Activated gamma-delta T cell treated with Interleukin-2 at 50 U/mL for 16 hours (primary cell): ENCODE data around the gene NEDD4L.
"Not testable (repeated sequence)": the region's sequence is repeated elsewhere in the genome, so short reads cannot be mapped to it uniquely, and the experiment has no call there.

ENCODE experiments used
- DNase-seq: peaks from one replicate; pipeline ENCODE4 v3.0.0-alpha.2; 2020

Gene NEDD4L

DNA sequence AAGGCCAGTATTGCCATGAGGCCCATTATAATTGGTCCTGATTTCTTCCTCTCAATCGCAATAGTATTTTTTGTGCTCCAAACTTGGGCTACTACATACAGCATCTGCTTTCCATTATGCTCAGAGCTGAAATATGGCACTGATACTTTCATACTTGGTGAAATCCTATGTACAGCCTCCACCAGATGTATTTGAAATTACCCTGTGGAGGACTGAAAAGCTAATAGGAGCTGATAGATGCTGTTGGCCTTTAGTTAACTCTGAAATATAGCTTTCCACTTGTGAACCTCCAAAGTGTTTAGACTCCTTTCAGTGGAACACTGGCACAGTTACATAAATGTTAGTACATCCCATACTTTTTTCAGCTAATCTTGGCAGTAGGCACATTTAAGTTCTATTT, 205.7 kb downstream of the NEDD4L start:
- no peak for DNase-seq

DNA sequence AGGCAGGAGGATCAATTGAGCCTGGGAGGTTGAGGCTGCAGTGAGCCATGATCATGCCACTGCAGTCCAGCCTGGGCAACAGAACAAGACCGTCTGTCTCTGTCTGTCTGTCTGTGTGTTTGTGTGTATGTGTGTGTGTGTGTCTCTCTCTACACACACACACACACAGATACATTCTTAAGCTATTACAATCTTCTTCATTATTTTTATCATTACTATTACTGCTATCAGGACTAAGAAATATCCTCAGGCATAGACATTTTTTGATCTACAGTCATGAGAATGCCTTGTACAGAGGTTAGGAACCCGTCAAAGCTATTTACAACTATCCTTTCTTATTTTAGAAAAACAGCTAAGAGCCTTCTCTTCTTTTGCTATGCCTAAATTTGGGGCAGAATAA, 207.4 kb downstream of the NEDD4L start:
- no peak for DNase-seq

DNA sequence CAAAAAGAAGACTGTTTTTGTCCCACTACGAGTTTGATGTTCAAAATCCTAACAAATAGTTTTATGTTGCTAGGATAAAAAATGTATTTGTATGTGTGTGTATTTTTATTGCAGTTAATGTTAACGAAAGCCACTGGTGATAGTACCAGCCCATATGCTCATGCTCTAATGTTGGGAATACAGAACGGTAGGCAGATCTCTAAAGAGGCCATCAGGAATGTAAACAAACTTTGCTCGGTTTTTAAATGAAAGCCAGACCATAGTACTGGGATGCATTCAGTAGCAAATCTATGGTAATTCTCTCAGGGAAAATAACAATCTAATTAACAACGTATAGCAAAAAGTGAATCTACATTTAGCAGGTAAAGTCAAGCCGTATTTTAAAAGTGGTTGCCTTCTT, 208.1 kb downstream of the NEDD4L start:
- no peak for DNase-seq

DNA sequence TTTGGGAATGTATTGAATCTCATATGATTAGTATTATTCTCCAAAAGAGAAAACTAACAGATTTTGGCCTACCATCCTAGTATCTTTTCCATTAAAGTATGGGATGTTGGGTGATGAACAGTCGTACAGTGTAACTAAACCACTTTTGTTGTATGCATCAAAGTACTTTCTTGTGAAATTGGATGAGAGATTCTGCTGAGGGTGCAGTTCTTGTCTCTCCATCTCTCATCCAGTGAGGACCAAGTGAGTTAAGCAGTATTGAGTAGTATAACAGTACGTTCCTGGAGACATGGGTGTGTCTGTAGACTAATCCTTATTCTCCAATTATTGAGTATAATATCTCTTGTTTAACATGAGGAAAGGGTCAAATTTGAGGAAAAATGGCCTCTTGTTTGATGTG, 209.3 kb downstream of the NEDD4L start:
- DNase-seq = no peak

DNA sequence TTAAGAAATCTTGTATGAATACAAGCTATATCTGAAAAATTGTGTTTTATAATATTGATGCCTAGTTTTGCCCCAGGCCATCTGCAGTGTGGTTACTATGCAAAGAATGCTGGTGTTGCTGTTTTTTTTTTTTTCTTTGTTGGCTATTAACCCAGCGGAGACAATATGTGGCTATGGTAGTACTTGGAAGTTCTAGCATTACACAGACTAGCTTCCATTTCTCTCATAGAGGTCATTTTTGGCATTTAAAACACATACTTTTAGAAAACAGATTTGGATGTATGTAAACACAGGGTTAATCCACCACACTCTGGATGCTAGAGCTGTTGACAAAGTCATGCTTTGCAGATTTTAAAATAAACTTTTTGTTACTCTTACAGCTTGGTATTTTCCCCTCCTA, 209.8 kb downstream of the NEDD4L start:
- DNase-seq = no peak

DNA sequence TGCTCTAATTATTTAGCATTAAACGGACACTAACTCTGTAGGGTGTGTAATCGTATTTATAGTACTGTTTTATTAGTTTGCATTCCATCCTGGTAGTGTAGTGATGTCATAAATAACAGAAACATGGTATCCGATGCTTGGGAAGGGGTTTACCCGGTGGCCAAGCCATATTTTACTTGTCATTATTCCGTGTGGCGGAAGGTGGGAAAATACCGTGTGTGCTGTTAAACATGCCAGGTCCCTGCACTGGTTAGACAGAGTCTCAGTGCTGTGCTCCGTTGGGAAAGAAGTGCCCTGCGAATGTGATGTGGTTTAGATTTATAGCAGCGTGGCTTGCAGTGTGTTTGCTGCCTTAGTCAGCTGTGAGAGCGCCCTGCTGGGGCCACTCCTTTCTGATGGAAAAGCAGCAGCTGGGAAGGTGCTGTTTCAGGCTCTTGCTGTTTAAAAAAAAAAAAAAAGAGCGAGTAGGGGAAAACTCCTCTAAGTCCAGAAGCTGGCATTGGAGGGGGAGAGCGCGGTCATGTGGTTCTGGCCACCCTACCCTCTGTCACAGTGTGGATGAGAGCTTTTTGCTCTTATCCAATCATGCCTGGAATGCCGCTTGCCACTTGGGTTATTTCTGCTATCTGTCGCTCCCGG, 211.0 kb downstream of the NEDD4L start:
- no peak for DNase-seq

DNA sequence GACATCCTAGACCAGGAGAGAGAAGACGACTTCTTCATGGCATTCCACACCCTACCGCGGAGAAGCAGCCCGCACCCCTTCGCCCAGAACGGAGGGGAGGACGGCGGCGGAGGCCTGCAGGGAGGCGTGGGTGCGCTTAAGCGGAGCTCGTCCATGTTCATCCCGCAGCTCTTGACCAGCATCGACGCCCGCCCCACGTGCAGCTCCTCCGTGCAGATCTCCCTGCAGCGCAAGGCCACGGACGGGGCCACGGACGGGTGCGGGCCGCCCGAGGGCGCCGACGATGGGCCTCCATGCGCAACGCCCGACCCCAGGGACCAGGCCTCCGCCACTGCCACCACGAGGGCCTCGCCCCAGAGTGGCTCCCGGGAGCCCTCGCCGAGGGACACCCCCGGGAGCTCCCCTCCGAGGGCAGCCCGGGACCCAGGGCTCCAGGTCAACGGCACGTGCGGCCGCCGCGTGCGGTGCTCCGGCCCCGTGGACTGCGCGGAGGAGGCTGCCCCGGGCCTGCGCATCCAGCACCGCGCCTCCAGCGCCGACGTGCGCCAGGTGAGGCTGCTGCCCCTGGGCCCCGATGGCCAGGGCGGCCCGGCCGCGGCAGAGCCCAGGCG, 211.8 kb downstream of the NEDD4L start:
- DNase-seq = no peak

DNA sequence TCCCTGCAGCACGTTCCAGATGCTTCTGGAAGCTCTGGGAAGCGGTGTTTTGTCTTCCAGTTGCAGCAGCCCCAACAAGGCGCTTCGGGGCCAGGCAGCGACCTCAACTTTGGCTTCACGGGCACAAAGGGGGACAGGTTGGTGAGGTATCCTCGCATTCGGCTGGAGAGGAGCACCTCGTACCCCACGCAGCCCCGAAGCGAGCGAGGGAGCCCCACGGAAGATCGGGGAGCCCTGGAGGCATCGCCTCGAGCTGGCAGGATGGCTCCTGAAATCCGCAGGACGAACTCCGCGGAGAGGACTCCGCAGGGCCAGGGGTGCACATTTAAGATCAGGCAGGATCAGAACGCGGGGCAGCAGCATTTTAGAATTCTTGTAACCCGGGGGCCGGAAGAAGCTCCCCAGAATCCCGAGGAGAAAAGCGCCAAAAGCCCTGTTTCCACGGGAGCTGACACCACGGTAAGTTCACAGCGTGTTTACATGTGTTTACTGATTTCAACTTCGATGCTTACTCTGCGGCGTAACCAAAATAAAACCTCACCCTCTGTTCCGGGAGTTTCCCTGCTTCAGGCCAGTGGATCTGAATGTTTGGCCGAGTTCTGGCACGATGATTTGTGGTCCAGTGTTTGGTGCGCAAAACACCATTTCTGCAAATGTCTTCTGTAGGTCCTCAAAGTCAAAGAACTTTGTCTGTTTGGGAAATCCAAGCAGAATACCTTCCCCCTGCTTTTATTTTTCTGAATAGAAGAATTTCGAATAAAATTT, 212.5 kb downstream of the NEDD4L start:
- DNase-seq = no peak

DNA sequence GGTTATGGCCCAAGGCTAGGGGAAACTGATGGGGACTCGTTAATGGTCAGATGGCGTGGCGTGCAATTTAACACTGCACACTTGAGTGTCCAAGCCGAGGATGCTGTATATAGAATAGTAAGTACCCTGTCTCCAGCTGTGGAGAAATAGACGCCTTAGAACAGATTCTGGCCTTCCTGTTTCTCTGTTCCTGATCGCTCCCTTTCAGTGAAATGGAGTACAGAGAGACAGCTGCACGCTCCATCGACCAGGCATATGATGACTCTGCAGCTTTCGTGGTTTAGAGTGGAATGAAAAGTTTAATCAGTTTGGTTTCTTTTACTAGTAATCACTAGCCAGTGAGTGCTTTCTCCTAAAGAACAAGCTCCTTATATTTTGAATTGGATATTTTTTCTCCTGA, 213.4 kb downstream of the NEDD4L start:
- DNase-seq = no peak

DNA sequence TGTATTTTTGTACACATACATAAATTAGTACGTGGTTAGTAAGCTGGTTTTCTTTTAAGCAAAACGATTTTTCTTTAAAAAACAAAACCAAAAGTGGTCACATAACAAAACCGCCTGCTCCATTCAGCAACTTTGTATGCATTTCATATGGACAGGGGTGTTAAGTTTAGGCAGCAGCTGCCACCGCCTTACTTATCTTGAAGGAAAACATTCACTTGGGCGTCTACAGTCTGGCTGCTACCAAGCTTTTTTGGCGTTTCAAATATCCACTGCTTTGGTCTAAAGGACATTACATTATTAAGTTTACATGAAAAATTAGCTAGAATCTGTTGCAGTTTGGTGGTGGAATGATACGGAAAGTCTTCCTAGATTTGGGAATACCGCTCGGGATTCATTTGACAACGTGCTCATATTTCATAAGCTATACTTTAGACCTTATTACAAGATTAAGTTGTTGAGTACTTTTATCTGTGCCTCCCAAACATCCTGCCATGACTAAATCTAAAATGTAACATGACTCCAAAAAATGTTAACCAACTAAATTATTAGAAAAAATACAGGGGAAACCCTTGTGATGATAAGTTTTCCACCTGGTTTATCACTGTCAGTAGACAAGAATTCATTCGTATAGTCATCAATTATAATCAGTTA, 214.8 kb downstream of the NEDD4L start:
- DNase-seq = no peak

DNA sequence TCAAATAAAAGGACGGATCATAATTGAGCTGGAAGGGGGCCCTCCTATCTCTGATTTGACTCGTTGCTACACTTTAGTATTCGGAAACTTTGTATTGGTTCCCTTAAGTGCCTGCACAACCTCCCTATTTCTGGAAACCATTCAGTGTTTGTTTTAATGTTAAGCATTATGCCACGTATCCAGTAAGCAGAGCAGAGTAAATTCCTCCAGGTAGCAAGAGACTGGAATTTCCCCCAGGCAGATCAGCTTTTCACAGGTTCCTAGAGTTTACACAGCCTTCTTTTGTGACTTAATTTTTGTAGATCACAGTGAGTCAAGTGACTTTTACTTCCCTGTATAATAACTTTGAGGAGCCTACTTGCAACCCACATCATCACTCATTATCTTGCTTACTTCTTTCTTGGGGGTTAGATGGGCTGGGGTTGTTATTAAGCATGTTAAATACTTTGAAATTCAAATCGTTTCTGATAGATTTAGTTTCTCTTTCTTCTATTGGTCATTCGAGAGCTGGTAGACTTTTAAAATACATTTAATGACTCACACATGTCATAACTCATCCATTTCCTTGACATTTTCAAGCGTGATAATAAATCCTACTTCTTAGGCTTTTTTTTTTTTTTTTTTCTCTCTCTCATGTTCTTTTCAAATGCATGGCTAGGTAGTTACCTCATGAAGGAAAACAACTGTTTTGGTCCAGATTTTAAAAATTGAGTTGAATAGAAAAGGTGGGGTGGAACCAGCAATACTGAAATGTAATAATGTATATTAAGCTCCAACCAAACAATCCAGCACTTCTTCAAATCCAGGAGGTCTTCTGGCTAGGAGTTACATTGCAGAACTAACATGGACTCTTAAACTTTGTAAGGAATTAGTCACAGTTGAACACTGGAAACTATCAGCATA, 219.3 kb downstream of the NEDD4L start:
- DNase-seq = no peak

DNA sequence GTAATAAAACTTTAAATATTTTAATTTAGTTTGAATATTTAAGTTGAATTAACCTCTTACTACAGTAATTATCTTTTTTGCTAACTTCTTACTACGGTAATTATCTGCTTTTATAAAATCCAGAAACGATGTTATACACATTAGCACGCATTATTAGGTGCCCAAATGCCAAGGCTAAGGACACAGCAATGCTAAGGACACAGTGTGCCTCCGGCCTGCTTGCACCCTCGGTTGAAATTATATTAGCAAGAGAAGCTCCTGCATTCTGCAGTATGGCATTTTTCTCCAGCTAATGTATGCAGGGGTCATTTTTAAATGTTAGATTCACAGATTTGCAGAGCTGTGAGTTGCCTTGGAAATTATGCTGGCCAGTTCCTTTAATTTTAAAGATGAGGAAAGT, 220.0 kb downstream of the NEDD4L start:
- no peak for DNase-seq

DNA sequence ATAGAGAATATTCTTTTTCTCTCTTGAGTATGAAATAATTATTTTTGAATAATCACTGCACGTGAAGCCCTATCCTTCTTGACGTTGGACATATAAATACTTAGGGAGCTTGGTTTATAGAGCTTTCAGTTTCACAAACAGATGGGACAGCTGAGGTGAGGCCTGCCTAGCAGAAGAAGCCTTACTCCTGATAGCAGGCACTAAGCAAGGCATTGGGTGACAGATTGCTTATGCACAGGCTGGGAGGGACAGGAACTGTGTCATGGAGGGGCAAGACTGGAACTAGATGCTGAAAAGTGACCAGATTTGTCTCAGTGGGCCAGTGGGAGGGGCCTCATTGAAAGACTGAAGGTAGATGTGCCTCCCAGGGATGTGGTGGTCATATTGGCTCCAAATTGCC, 220.8 kb downstream of the NEDD4L start:
- DNase-seq = no peak

DNA sequence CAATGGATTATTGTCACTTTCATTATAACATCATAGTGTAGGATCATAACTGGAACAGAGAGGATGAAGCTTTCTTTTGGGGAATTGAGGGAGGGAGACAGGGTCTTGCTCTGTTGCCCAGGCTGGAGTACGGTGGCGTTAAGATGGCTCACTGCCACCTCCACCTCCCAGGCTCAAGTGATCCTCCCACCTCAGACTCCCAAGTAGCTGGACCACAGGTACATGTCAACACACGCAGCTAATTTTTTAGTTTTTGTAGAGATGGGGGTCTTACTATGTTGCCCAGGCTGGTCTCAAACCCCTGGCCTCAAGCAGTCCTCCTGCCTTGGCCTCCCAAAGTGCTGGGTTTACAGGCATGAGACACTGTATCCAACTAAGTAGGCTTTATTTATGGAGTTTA, 221.5 kb downstream of the NEDD4L start:
- DNase-seq = not testable (repeated sequence)

DNA sequence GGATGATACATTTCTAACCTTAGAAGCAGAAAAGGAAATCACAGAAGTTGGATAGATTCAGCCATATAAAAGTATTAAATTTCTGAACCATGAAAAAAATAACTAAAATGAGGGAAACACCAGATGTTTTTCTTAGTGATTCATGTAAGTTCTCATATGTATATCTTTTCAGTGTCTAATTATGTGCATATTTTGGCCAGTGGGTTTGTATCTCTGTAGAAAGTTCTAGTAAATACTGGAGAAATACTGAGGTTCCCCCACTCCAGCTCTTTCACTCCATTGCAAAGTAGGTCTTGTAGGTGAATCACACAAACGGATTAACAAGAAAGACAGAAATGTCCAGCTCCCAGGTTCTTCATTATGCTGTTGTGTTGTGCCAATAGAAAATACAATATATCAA, 222.3 kb downstream of the NEDD4L start:
- no peak for DNase-seq

DNA sequence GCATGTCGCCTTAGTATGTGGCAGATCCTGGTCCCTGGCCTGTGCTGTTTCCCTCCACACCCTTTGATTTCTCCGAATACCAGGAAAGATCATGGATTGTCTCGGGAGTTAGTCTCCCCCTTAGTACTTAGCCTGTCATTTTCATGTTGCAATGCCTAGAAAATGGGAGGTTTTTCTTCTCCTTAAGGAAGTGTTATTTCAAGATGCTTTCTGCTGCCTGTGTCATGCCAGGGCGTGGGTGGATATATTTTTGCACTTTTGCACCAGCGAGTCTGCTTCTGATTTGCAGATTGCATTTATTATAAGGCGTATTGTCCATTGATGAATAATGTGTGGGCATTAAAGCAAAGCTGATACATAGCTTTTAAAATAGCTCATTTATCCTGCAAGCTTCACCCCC, 223.5 kb downstream of the NEDD4L start:
- DNase-seq = no peak

DNA sequence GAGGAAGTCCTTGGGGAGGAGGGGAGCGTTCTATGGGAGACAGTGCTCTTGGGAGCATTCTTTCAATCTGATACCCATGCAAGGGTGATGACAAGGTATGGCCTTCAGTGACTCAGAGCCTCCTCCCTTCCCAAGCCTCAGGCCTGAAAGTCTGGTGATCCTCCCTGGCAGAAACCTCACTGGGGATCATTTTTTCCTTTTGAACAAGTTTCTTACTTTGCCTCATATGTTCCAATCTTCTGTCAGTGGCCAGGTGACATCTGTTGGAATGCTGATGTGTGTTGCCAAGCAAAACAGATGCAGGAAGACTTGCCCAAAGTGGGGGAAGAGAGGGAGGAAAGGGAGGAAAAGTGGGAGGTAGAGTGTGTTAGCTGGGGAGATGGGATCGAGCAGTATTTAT, 224.8 kb downstream of the NEDD4L start:
- DNase-seq = no peak

DNA sequence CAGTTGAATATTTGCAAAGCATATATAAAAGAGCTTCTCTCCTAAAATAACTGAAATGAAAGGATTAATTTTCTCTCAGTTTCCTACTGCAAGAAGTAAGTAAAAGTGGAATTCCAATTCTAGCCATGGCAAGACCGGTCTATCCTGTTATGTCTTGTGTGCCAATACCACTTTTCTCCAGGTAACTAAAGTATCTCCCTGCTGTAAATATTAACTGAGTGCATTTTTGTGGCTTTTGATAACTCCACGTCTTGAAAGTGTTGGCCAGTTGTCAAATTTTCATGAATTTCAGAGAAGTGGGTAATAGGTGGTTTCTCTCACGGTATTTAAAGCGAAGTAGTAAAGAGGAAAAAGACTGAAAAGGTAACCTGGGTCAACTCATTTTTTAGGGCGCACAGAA, 225.9 kb downstream of the NEDD4L start:
- no peak for DNase-seq

DNA sequence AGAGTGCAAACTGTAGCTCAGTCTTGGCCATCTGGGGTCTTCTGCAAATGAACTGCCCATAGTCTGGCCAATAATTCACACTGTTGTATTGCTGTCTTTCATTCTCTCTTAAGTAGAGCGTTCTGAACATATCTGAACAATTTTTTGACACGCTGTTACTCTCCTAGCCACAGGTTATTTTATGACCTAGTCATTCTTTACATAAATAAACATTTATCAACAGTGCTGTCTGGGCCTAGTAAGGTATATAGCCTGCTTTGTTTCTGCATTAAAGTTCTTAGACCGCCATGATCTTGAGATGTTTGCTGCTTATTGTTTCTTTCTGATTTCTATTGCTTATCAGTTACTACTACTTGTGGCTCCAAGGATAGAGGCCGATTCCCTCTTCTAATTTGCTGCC, 226.4 kb downstream of the NEDD4L start:
- no peak for DNase-seq

DNA sequence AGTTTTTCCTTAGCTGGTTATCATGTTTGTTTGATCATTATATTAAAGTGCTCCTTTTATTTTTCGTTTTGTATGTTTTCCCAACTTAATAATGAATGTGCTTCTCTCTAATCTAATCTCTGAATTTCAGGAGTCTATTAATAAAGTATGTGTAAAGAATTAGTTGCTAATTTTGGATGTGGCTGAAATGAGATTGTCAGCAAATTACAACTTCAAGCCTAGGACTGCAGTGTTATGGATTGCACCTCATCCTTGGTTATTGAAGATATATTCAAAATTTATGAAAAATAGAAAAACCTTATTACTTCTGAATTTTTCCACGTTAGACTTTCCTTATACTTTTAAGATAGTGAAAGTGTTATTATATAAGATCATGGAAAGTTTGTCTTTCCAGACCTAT, 227.7 kb downstream of the NEDD4L start:
- no peak for DNase-seq

DNA sequence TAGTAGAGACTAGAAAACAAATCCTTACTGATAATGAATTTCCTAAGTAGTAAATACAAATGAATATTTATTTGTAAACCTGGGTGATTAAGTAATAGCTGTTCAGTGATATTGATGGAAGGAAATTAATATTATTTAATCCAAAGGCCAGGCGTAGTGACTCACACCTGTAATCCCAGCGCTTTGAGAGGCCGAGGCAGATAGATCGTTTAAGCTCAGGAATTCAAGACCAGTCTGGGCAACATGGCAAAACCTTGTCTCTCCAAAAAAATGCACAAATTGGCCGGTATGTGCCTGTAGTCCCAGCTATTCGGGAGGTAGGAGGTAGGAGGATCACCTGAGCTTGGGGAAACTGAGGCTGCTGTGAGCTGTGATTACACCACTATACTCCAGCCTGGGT, 228.2 kb downstream of the NEDD4L start:
- no peak for DNase-seq

DNA sequence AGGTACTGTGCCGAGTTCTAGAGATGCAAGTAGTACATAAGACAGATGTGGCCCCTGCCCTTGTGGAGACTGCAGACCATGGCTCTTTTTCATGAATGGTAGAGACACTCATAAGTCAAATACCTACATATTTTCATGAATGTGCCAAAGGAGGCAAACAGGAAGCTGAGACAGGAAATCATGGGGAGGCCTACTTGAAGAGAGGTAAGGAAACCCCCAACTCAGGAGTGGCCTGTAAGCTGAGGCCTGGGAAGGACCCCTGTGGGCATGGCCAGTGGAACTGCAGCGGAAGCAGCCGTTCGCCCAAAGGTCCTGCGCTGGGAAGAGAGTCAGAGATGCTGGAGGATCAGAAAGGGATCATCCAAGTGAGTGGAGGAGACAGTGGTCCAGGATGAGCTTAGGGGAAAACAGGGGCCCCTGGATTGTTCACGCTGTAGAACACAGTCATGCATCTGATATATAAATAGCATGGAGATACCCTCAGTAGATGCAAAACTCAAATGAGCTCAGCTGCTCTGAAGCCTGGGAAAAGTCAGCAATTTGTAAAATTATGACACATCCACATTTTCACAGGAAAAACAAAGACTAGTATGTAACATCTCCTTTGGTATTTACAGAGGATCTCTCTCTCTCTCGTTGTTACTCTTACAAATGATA, 228.9 kb downstream of the NEDD4L start:
- no peak for DNase-seq
